ENCODE measurements around the gene ZCCHC12. TPM values are rescaled to one million over a fixed set of nuclear protein-coding genes. Genes with fewer than 3 reads are reported as not detected.

Gene ZCCHC12
- total and polyA plus RNA-seq, 9 of the 15 experiments (the other 6 are each of a cell fraction or from before 2014, with no cell fraction given) = 0.07 to 0.15 TPM; not detected in 7

DNA sequence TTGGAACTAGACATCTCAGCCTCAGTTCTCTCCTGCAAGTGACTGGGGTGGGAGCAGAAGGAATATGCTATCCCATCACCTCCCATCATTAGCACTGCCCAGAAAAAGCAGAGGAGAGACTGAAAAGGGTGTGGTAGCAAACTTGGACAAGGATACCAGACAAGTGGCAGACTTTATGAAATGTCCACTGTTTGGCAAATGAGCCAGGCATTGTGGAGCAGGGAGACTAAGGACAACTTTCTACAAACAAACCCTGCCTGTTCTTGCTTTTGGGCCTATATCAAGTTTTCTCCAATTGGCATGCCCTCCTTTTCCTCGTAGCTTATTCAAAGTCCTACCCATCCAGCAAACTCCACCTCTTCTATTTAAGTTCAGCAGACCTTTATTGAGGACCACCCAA, 41.6 kb downstream of the ZCCHC12 start (continued):
- TF ChIP-seq, protein P1, sequence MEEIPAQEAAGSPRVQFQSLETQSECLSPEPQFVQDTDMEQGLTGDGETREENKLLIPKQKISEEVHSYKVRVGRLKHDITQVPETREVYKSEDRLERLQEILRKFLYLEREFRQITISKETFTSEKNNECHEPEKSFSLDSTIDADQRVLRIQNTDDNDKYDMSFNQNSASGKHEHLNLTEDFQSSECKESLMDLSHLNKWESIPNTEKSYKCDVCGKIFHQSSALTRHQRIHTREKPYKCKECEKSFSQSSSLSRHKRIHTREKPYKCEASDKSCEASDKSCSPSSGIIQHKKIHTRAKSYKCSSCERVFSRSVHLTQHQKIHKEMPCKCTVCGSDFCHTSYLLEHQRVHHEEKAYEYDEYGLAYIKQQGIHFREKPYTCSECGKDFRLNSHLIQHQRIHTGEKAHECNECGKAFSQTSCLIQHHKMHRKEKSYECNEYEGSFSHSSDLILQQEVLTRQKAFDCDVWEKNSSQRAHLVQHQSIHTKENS (CRISPR knock-in tag; IDR thresholded peaks at IDR 0.05) = no peak
- TF ChIP-seq ZNF133 (CRISPR knock-in tag; IDR thresholded peaks at IDR 0.05) (no peak), HNRNPLL (IDR thresholded peaks at IDR 0.05; ENCODE audit: low read depth, low read length, poor library complexity, severe bottlenecking) (no peak)

DNA sequence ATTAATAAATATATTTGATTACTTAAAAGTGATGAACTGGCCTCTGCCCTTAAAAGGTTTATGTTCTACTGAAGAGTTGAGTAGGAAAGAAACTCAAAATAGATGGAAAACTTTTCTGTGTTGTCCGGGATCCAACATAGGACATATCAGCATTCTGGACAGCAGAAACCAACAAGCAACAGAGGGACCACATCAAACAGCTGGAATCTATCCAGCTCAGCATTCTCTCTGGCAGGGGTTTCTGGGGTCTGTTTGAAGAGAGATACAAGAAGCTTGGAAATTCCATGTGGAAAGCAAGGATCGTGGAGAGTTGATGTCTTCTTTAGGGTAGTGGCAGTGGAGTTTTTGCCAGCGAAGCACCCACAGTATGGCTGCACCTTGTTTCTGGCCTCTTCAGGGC, 43.6 kb downstream of the ZCCHC12 start:
- Histone ChIP-seq H3K9me1 (ENCODE audit: control insufficient read depth, insufficient read depth, low read length) (no peaks in the 10 kb centered on the region), H3K4me3 (no peak overlapping the region), H3K9ac (ENCODE audit: insufficient read depth in 1 of 2, low read depth in 2 of 2, low read length in 2 of 2) (no peak overlapping the region), H3K4me1 (replicated peaks in 1 of 2; ENCODE audit: control insufficient read depth in 2 of 2, insufficient read depth in 2 of 2, low read length in 2 of 2) (no peaks in the 10 kb centered on the region), H4K20me1 (replicated peaks; ENCODE audit: control insufficient read depth, insufficient read depth, low read length) (no peaks in the 10 kb centered on the region), H3K79me2 (ENCODE audit: control insufficient read depth, insufficient read depth, low read length) (no peaks in the 10 kb centered on the region), H3K27me3 (ENCODE audit: control insufficient read depth in 2 of 2, insufficient read depth in 2 of 2, low read length in 2 of 2) (no peaks in the 10 kb centered on the region; a peak in 1 of 5 replicates), H3K36me3 (ENCODE audit: control insufficient read depth, insufficient read depth, low read length) (no peaks in the 10 kb centered on the region), H3K9me3 (replicated peaks; ENCODE audit: control insufficient read depth, insufficient read depth, low read depth, low read length) (no peaks in the 10 kb centered on the region; the same call in 1 of the 2 replicates), H2AFZ (ENCODE audit: low read depth, low read length) (no peak overlapping the region), H3K4me2 (ENCODE audit: insufficient read depth, low read length) (no peak overlapping the region), H3K27ac (ENCODE audit: extremely low read depth, low read depth, low read length) (no peak overlapping the region)
- in situ Hi-C loops (cut with MboI) (no loop called here), intact Hi-C loops (cut with micrococcal nuclease) (no loop called here)
- ATAC-seq (no peak), DNase-seq (ENCODE audit: extremely low read depth in 1 of 4, low spot score in 3 of 4) (no peak), FAIRE-seq (no peak)
- CTCF ChIA-PET (ENCODE audit: low intra/inter-chr PET ratio) = no interaction called here
- POLR2A ChIA-PET = no interaction called here
- 0% methylated on average over 3 of the region's 3 CpGs for WGBS (ENCODE audit: insufficient coverage, low coverage, missing lambda C conversion rate)
- no peak for TF ChIP-seq MTF1 (CRISPR knock-in tag; IDR thresholded peaks at IDR 0.05; ENCODE audit: borderline replicate concordance)
- TF ChIP-seq NR2C2 (CRISPR knock-in tag; IDR thresholded peaks at IDR 0.05) = no peak
- no peak for TF ChIP-seq NR2C2 (tag; IDR thresholded peaks at IDR 0.05)
- no peak for TF ChIP-seq NELFE (IDR thresholded peaks at IDR 0.05; ENCODE audit: insufficient read depth, insufficient read length)
- no peak for TF ChIP-seq STAT5B (CRISPR knock-in tag; IDR thresholded peaks at IDR 0.05)
- no peak for TF ChIP-seq ZNF174 (CRISPR knock-in tag; IDR thresholded peaks at IDR 0.05)
- TF ChIP-seq L3MBTL2 (IDR thresholded peaks at IDR 0.05) = no peak
- no TSS peak for BruUV-seq (replicated peaks)
